Measurements from ENCODE around the gene AP1S2.

AP1S2 gene

DNA sequence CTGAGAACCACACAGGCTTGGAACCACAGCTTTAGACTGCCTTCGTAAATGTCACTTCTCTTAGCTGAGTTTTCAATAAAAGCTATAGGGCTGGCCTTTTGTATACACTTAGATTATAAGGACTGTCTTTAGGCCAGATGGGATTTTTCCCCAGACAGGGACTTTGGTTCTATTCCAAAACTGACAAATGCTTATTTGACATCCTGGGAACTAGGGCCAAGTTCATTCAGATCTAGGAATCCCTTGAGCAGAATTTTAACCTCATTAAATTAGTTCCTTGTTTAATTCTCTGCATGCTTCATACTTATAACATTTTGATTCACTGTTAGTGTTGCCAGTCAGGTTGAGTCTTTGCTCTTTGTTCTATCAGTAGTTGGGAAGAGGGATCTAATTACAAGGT, 41.2 kb downstream of the AP1S2 start:
- Histone ChIP-seq H3K36me3 (no peaks in the 10 kb centered on the region; the same call in 1 of the 2 replicates), H3K27me3 (no peaks in the 10 kb centered on the region), H3K4me3 (ENCODE audit: low read depth, low read length) (no peak overlapping the region), H3K9me3 (no peaks in the 10 kb centered on the region), H3K4me1 (no peaks in the 10 kb centered on the region)
- no peak for DNase-seq
- TF ChIP-seq, protein P1, sequence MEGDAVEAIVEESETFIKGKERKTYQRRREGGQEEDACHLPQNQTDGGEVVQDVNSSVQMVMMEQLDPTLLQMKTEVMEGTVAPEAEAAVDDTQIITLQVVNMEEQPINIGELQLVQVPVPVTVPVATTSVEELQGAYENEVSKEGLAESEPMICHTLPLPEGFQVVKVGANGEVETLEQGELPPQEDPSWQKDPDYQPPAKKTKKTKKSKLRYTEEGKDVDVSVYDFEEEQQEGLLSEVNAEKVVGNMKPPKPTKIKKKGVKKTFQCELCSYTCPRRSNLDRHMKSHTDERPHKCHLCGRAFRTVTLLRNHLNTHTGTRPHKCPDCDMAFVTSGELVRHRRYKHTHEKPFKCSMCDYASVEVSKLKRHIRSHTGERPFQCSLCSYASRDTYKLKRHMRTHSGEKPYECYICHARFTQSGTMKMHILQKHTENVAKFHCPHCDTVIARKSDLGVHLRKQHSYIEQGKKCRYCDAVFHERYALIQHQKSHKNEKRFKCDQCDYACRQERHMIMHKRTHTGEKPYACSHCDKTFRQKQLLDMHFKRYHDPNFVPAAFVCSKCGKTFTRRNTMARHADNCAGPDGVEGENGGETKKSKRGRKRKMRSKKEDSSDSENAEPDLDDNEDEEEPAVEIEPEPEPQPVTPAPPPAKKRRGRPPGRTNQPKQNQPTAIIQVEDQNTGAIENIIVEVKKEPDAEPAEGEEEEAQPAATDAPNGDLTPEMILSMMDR (IDR thresholded peaks at IDR 0.05; ENCODE audit: low read depth, low read length), result no peak

- Histone ChIP-seq H3K4me1 (no peaks in the 10 kb centered on the region), H3K36me3 (no peaks in the 10 kb centered on the region; the same call in 1 of the 2 replicates), H3K4me3 (ENCODE audit: low read depth, low read length) (no peak overlapping the region), H3K27me3 (no peaks in the 10 kb centered on the region), H3K9me3 (no peaks in the 10 kb centered on the region)
- TF ChIP-seq, protein P1 (IDR thresholded peaks at IDR 0.05; ENCODE audit: low read depth, low read length), result no peak
- DNase-seq, result no peak
Measured at GRCh38 chrX:15812192-15812938, 42.2 kb downstream of the AP1S2 start.

- TF ChIP-seq, protein P1 (IDR thresholded peaks at IDR 0.05; ENCODE audit: low read depth, low read length), result no peak
- Histone ChIP-seq H3K9me3 (no peaks in the 10 kb centered on the region), H3K27me3 (no peaks in the 10 kb centered on the region), H3K36me3 (no peaks in the 10 kb centered on the region; the same call in 1 of the 2 replicates), H3K4me3 (ENCODE audit: low read depth, low read length) (no peak overlapping the region), H3K4me1 (no peaks in the 10 kb centered on the region)
- no peak for DNase-seq
Measured at GRCh38 chrX:15808254-15808653, 46.4 kb downstream of the AP1S2 start.

DNA sequence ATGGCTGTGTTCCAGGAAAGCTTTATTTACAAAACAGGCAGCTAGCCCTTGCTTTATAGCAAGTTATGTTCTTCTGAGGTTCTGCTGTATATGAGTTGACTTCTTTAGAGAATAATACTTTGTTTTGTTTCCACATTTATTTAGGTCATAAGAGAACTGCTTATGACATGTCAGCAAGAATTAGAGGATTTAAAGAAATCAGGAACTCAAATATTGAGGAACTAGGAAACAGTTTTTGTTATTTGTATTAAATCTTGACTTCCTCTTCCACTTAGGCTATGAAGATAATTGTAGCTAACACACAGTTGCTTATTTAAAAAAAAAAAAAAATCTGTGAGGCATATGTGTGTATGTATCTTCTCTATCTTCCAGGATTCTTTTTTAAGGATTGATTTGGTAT, 50.0 kb downstream of the AP1S2 start:
- Histone ChIP-seq H3K27me3 (no peaks in the 10 kb centered on the region), H3K4me1 (no peaks in the 10 kb centered on the region)
- no peak for DNase-seq

DNA sequence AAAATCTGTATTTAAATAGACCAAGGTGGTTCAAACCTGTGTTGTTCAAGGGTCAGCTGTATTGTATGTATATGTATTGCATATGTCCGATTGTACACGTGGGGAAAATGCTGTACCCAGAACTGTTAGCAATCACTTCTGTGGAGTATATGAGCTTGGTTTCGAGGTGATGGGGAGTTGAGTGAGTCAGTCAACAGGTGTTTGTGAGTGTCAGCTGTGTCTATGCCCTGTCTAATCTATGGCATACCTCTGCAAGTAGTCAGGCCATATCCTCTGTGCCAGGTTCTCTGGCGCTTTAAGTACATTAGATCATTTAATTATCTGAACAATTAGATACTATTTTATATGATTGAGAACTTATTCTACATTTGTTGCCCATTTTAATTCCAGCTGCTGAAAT, 56.9 kb downstream of the AP1S2 start:
- Histone ChIP-seq H3K27me3 (no peaks in the 10 kb centered on the region), H3K9me3 (no peaks in the 10 kb centered on the region), H3K4me3 (ENCODE audit: low read depth, low read length) (no peak overlapping the region), H3K36me3 (no peaks in the 10 kb centered on the region; the same call in 1 of the 2 replicates), H3K4me1 (no peaks in the 10 kb centered on the region)
- TF ChIP-seq, protein P1 (IDR thresholded peaks at IDR 0.05; ENCODE audit: low read depth, low read length), result no peak
- DNase-seq, result no peak

More for the DNA sequence above, 50.0 kb downstream of the AP1S2 start:
- Histone ChIP-seq H3K4me3 (ENCODE audit: low read depth, low read length) (no peak overlapping the region), H3K9me3 (no peaks in the 10 kb centered on the region), H3K36me3 (no peaks in the 10 kb centered on the region; the same call in 1 of the 2 replicates)
- TF ChIP-seq, protein P1 (IDR thresholded peaks at IDR 0.05; ENCODE audit: low read depth, low read length), result no peak

DNA sequence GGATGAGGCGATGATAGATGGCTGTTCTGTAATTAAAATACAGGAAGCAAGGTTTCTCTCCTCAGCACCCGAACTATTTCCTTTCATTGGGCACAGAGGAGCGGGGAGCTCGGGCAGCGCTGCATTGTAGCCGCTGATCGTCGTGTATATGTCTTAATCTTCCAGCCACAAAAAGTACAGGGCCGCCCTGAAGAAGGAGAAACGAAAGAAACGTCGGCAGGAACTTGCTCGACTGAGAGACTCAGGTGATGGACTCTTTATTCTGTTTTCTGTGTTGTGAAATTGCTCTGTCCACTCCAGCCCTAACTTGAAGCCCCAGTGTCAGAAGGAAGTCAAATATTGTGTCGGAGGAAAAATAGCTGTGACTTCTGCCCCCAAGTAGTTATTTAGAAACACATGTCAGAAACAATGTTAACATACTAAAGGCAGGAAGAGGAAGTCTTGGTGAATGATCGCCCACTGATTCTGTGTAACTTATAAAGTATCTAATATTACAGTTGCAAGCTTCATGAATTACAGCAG, 63.8 kb downstream of the AP1S2 start:
- no peaks in the 10 kb centered on the region for H3K27me3 ChIP-seq
- TF ChIP-seq, protein P1 (IDR thresholded peaks at IDR 0.05; ENCODE audit: low read depth, low read length), result no peak
- DNase-seq, result no peak
- H3K4me1 ChIP-seq, result no peaks in the 10 kb centered on the region
- H3K9me3 ChIP-seq, result no peaks in the 10 kb centered on the region
- peak overlapping the region; percentile 80 for H3K4me3 ChIP-seq (ENCODE audit: low read depth, low read length)
- H3K36me3 ChIP-seq, result no peaks in the 10 kb centered on the region
